Neural cell (in vitro differentiated cells): Measurements from ENCODE around the gene TCEAL9.

Experiments
- EP300 ChIP-seq: fragments of 450-650 bp; conservative IDR thresholded peaks from 2 replicates; pipeline ENCODE4 v1.6.1; 2014; ENCODE audit warnings: antibody characterized with exemption, mild to moderate bottlenecking, moderate library complexity; ENCODE audit not compliant: poor library complexity, severe bottlenecking
- EZH2 ChIP-seq: fragments of 200-600, 300-800 bp; shearing (Covaris generic), sonication (generic); IDR thresholded peaks from 2 replicates; pipeline ENCODE4 v1.6.1; 2014; ENCODE audit warnings: antibody characterized with exemption, low read length, borderline replicate concordance, mild to moderate bottlenecking; ENCODE audit not compliant: insufficient read depth, poor library complexity, severe bottlenecking
- MXI1 ChIP-seq: fragments of 450-650 bp; conservative IDR thresholded peaks from 2 replicates; pipeline ENCODE4 v1.6.1; 2014; ENCODE audit warnings: antibody characterized with exemption, mild to moderate bottlenecking; ENCODE audit not compliant: poor library complexity, severe bottlenecking
- POLR2AphosphoS5 ChIP-seq: IDR thresholded peaks from 2 replicates; pipeline ENCODE4 v1.6.1; 2012
- RAD21 ChIP-seq: fragments of 450-650 bp; conservative IDR thresholded peaks from 2 replicates; pipeline ENCODE4 v1.6.1; 2014; ENCODE audit warnings: antibody characterized with exemption, mild to moderate bottlenecking, moderate library complexity
- SMC3 ChIP-seq: fragments of 450-650 bp; conservative IDR thresholded peaks from 2 replicates; pipeline ENCODE4 v1.6.1; 2014; ENCODE audit warnings: antibody characterized with exemption, mild to moderate bottlenecking, moderate library complexity; ENCODE audit not compliant: poor library complexity
- TAF1 ChIP-seq: IDR thresholded peaks from 2 replicates; pipeline ENCODE4 v1.6.1; 2012; ENCODE audit warnings: low read depth
- TF ChIP-seq, protein P1 (sequence below): IDR thresholded peaks from 2 replicates; pipeline ENCODE4 v1.6.1; 2012; ENCODE audit warnings: borderline replicate concordance
- TF ChIP-seq, protein P2 (sequence below): fragments of 450-650 bp; IDR thresholded peaks from 2 replicates; pipeline ENCODE4 v1.5.1; 2014; ENCODE audit warnings: antibody characterized with exemption, mild to moderate bottlenecking, moderate library complexity; ENCODE audit not compliant: poor library complexity, severe bottlenecking

DNA sequence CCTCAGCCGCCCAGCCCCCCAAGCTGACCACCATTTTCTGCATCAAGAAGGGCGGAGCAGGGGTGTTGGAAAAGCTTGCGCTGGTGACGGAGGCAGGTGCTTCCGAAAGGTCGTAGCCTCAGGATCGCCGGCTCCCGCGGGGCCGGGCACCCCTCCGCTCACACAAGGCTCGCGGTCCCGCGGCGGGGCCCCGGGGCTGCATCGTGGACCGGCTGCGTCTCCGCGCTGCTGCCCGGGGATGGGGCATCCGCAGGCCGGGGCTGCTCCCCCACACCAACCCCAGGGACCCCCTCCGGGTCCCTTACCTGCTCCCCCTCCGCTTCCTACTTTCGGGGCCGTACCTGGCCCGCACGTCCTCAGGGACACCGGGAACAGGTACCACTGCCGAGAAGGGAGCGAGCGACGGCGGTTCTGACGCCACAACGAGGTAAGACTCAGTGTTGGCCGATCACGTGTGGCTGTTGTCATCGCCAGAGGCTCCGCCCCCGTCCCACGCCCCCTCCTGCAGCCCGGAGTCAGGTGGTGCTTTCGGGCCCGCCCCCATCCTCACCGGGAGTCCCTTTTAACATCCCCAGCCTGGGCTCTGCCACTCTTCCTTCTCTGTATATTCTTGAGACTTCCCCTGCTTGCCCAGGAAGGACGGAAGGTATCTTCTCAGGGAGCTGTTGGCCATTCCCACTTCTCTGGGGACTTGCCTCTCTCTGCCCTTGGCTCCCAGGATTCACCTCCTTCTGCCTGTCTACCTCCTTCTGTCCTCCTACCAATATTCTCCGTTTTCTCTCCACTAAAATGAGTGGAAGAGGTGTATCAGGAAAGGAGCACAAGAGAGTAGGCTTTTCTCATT, 45.5 kb upstream of the TCEAL9 start, which contains the start of gene BEX2:
- TF ChIP-seq, protein P1, sequence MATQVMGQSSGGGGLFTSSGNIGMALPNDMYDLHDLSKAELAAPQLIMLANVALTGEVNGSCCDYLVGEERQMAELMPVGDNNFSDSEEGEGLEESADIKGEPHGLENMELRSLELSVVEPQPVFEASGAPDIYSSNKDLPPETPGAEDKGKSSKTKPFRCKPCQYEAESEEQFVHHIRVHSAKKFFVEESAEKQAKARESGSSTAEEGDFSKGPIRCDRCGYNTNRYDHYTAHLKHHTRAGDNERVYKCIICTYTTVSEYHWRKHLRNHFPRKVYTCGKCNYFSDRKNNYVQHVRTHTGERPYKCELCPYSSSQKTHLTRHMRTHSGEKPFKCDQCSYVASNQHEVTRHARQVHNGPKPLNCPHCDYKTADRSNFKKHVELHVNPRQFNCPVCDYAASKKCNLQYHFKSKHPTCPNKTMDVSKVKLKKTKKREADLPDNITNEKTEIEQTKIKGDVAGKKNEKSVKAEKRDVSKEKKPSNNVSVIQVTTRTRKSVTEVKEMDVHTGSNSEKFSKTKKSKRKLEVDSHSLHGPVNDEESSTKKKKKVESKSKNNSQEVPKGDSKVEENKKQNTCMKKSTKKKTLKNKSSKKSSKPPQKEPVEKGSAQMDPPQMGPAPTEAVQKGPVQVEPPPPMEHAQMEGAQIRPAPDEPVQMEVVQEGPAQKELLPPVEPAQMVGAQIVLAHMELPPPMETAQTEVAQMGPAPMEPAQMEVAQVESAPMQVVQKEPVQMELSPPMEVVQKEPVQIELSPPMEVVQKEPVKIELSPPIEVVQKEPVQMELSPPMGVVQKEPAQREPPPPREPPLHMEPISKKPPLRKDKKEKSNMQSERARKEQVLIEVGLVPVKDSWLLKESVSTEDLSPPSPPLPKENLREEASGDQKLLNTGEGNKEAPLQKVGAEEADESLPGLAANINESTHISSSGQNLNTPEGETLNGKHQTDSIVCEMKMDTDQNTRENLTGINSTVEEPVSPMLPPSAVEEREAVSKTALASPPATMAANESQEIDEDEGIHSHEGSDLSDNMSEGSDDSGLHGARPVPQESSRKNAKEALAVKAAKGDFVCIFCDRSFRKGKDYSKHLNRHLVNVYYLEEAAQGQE: peak; percentile 88
- TF ChIP-seq, protein P2, sequence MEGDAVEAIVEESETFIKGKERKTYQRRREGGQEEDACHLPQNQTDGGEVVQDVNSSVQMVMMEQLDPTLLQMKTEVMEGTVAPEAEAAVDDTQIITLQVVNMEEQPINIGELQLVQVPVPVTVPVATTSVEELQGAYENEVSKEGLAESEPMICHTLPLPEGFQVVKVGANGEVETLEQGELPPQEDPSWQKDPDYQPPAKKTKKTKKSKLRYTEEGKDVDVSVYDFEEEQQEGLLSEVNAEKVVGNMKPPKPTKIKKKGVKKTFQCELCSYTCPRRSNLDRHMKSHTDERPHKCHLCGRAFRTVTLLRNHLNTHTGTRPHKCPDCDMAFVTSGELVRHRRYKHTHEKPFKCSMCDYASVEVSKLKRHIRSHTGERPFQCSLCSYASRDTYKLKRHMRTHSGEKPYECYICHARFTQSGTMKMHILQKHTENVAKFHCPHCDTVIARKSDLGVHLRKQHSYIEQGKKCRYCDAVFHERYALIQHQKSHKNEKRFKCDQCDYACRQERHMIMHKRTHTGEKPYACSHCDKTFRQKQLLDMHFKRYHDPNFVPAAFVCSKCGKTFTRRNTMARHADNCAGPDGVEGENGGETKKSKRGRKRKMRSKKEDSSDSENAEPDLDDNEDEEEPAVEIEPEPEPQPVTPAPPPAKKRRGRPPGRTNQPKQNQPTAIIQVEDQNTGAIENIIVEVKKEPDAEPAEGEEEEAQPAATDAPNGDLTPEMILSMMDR: no peak
- no peak for TF ChIP-seq RAD21
- TF ChIP-seq TAF1: peak; percentile 91
- TF ChIP-seq EP300: no peak
- no peak for TF ChIP-seq EZH2
- TF ChIP-seq POLR2AphosphoS5: peak; percentile 99
- peak; percentile 50 for TF ChIP-seq MXI1
- TF ChIP-seq SMC3: no peak
